ENCODE results near the gene RGP1.
A peak's percentile ranks its signal among the peaks of the same experiment; 100 is the strongest.

The RGP1 gene

GRCh38 chr9:35746583-35746982 is 2.5 kb upstream of the RGP1 start:
- DNase-seq = no peak

- no peak for DNase-seq
Measured at GRCh38 chr9:35748242-35748857, 737 bp upstream of the RGP1 start.

GRCh38 chr9:35749515-35750255 is 598 bp downstream of the RGP1 start:
- peak; percentile 56 for DNase-seq

GRCh38 chr9:35750256-35750531 is 1.1 kb downstream of the RGP1 start:
- DNase-seq = no peak

DNA sequence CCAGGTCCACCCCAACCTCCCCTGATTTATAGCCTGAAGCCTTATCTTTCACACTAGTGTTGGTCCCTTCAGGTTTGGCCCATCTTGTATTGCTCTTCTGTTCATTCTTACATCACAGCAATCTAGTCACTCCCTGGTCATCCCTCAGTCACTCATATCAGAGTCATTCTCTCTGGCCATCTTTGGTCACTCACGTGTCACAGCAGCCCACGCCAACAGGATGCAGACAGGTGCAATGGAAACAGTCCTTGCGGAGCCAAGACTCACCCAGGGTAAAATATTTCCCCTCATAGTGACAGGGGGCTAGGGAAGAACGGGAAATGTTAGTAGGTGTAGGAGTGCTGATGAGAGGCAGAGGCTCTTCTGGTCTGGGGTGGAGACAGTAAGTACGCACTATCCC is 4.4 kb downstream of the RGP1 start:
- DNase-seq = no peak

DNA sequence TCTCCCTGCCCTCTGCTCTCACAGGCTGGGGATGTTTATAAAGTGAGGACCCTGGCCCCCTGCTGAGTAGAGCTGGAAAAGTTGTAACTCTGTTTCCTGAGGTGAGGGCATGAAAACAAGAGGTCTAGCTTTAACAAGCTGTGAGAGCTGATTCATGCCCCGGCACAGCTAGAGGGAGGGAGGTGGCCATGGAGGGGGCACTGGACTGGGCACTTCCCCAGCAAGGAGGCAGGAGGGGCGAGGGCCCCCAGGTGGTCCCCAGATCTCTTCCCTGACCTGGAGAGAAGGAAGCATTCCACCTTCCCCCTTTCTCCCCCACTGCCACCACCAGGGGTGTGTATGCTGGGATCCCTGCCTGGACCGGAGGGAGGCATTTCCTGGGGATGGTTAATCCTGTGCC is 5.2 kb downstream of the RGP1 start, which contains the start of gene MSMP:
Gene MSMP (minus strand): TSS at position 13 of the 400 bp plus-strand sequence. CDS start 147 bp downstream, outside the sequence.
- no peak for DNase-seq

DNA sequence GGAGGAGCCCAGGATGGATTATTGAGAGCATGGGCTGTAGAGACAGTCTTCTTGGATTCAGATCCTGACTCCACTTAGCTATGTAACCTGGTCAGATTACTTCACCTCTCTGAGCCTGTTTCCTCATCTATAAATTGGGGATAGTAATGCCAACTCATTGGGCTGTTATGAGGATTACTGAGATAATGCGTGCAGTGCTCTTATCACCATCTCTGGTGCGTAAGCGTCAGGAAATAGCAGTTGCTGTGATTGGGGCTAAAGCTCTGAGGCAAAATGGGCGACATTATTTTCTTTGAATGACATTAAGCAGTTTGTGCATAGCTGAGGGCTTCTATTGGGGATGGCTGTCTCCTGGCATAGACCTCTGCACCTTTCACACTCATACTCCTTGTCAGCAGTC is 6.0 kb downstream of the RGP1 start:
- DNase-seq = no peak

DNA sequence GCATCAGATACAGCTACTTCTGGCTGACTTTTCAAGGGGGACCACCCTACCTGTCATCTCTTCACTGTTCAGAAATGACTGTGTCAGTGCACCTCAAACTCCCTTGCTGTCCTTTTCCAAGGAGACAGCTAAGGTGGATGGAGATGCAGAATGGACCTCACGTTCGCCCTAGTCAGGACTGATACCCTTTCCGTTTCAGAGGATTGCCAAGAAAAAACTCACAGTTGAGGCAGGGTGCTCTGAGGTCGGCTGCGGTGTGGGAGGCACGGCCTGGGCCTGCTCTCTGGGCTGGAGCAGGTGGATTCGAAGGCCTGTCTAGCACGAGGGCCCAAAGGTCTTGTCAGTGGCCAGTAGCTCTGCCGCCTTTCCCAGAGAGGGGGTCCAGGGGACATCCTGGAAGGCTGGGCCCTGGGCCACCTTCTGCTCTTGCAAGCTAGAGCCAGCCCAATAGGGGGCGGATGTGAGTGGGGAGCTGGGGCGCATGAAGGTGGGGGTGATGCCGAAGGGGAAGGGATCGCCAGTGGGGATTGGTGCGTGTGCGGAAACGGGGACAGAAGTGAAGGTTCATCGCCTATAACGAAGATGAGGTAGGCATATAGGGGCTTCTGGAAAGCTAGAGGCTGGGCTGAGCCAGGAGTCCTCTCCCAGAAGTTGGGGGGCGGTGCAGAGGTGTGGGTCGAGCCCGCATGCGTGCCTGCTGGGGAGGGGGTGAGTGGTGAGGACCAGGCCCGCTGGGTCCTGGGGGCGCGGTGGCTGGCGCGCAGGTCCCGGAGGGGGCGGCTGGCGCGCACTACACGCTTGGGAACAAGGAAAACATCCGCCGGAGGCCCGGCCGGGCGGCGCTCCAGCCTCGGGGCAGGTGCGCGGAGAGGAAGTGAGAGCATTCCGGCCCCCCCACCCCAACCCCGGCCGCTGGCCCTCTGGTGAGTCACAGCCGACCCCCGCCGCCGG is 7.5 kb downstream of the RGP1 start:
- DNase-seq = peak; percentile 79

DNA sequence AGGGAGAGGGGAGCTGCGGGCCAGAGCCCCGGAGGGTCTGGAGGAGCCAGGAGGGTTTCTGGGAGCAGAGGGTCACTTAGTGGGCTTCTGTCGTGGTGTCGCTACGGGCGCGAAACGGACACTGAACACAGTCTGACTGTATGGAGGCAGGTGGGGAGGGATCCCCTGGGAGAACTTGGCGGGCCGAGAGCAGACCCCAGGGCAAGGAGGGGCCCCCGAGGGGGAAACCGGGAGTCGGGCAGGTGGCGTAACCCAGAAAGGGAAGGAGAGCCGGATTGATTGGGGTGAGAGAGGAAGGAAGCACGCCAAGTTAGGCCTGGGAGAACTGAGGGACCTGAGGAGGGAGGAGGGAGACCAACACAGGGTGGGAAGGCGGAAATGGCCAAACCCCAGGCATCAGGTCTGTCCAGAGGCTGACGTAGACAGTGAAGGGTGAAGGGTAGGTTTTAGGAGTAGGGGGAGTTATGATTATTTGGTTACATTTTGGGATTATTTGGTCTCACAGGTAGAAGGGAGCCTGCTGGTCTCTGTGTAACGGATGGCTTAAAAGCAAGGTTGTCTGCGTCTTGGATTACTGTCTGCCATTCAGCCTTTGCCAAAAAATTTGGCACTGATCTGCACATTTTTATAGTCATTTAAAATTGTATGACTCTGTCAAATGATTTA is 8.3 kb downstream of the RGP1 start:
- DNase-seq = no peak

DNA sequence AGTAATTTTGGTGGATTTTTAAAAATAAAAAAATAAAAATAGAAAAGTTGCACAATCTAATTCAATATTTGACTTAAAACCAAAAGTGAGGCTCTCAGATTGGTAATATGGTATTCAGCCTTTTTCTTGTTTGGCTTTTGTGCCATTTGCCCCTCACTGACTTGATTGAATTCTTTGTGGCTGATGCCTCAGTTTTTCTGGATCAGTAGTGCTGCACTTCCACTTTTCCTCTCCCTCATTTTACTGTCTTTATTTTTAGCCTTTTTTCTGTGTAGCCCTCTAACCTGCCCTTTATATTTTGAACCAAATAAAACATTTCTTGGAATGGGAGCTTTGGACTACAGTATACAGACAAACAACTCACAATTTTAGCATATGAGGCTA is 8.8 kb downstream of the RGP1 start:
- DNase-seq = no peak

GRCh38 chr9:35758475-35759050 is 9.5 kb downstream of the RGP1 start:
- DNase-seq = no peak

GRCh38 chr9:35759795-35760194 is 10.7 kb downstream of the RGP1 start:
- DNase-seq = no peak

- DNase-seq = no peak
Measured at GRCh38 chr9:35760651-35761050, 11.6 kb downstream of the RGP1 start.

DNA sequence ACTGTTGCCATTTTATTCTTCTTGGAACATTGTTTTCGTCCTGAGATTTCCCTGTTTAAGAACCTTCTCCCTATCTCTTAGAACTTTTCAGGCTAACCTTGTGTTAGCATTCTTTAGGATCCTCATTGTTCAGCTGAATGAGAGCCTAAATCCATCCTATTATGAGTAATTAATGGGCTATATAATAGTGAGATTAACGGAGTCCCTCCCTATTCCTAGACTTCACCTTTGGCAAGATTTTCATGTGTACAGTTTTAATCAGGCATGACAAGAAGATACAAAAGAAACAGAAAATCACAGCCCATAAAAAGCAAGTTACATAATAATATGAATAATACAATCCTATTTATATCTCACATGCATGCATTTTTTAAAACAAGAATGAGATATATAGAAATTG is 14.1 kb downstream of the RGP1 start:
- DNase-seq = no peak

DNA sequence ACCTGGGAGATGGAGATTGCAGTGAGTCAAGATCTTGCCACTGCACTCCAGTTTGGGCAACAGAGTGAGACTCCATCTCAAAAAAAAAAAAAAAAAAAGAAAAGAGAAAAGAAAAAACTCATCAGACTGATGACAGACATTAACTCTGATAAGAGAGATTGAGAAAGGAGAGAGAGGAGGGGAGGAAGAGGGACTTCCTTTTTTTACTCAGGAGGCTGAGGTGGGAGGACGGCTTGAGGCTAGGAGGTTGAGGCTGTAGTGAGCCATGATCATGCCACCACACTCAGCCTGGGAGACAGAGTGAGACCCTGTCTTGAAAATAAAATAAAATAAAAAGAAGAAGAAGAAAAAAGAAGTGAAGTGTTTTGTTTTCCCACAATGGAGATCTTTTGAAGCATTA is 14.7 kb downstream of the RGP1 start:
- no peak for DNase-seq

GRCh38 chr9:35766997-35767396 is 17.9 kb downstream of the RGP1 start:
- DNase-seq = no peak

GRCh38 chr9:35767458-35767857 is 18.4 kb downstream of the RGP1 start:
- no peak for DNase-seq

DNA sequence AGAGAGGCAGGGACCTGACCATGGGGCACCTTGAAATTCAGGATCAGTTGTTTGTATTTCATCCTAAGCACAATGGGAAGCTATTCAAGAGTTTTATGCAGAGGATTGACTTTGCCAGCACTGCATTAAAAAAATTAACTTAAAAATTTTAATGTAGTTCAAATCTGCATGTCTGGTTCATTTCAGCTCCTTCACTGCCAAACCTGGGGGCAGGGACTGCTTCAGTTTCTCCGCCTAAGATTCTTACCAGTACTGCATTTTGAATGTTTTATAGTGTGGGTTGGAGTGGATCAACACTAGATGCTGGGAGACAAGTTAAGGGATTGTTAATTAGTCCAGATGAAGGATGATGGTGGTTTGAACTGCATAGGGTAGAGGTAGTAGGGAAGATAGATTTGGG is 20.7 kb downstream of the RGP1 start:
- DNase-seq = no peak

DNA sequence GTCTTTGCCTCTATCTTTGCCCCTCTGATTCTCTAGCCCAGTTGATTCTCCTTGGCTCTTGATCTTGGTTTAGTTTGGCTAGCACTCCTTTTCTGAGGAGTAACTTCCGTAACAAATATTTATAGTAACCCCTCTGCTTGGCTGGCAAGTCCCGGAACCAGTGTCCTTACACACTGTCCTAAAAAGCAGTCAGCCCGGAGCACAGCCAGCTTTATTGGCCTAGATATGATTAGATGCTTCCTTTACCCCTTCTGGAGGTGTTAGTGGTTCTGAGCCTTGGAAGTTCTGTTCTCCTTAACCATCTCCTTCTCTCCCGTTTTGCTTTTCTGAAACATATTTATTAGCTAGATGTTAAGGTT is 22.0 kb downstream of the RGP1 start:
- no peak for DNase-seq

GRCh38 chr9:35771534-35771933 is 22.4 kb downstream of the RGP1 start:
- DNase-seq = no peak

GRCh38 chr9:35771943-35772342 is 22.9 kb downstream of the RGP1 start:
- DNase-seq = no peak

DNA sequence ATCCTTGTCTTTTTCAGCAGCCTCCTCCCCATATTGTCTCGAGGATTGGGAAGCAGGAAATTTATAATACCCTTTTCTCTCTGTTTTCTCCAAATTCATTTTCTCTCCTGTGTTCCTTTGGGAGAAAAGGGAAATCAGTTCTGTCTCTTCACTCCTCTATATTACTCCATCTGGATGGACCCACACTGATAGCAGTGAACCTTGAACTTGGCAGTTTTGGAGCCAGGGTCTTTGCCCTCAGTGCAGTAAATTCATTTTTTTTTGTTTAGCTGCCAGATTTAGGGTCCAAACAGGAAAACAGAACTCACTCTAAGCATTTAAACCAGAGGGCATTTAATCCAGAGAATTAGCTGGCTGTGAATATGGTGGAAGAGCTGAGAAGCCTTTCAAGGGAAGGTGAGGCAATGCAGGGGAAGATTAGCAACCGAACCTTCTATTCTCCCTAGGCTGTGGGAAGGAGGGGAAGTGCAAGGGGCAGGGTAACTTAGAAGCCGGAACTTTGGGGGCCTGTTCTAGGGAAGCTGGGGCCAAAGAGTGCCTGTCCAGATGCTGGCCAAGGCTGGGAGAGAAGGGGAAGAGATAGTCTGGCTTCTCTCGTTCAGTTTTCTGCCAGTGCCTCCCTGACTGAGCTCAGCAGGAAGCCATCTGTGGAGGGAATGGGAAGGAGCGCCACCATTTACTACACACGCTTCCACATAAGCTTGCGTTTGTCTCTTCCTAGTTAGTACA is 26.0 kb downstream of the RGP1 start:
- no peak for DNase-seq

Measured in activated T-cell treated with anti-CD3 and anti-CD28 coated beads, Interleukin-2, amount 50 U/mL, for 1 hour (primary cell).